HG03045 (cell line): ENCODE results near the gene WNK3.
"Not testable (repeated sequence)": the region's sequence is repeated elsewhere in the genome, so short reads cannot be mapped to it uniquely, and the experiment has no call there.

Experiments
- ATAC-seq: cut with Tn5 transposase; IDR thresholded peaks from one replicate; pipeline ENCODE4 v1.9.1; 2021; ENCODE audit warnings: mild to moderate bottlenecking, moderate library complexity; ENCODE audit not compliant: unreplicated experiment

WNK3 gene

GRCh38 chrX:54357414-54358377 is at the start of gene WNK3:
WNK3 (minus strand) TSS chrX:54358046.
- ATAC-seq = no peak

GRCh38 chrX:54407266-54407665 is 49.4 kb upstream of the WNK3 start:
- no peak for ATAC-seq

- ATAC-seq = no peak
Measured at GRCh38 chrX:54397113-54397512, 39.3 kb upstream of the WNK3 start.

GRCh38 chrX:54386314-54386713 is 28.5 kb upstream of the WNK3 start:
- no peak for ATAC-seq

- not testable (repeated sequence) for ATAC-seq
Measured at GRCh38 chrX:54384661-54385060, 26.8 kb upstream of the WNK3 start.

GRCh38 chrX:54359408-54359807 is 1.6 kb upstream of the WNK3 start:
- no peak for ATAC-seq

GRCh38 chrX:54358424-54359211 is 772 bp upstream of the WNK3 start:
- ATAC-seq = no peak

GRCh38 chrX:54352677-54353076 is 5.2 kb downstream of the WNK3 start:
- ATAC-seq = no peak

GRCh38 chrX:54337383-54337782 is 20.5 kb downstream of the WNK3 start:
- not testable (repeated sequence) for ATAC-seq

GRCh38 chrX:54325077-54325476 is 32.8 kb downstream of the WNK3 start:
- ATAC-seq = no peak

GRCh38 chrX:54320067-54320466 is 37.8 kb downstream of the WNK3 start:
- no peak for ATAC-seq

GRCh38 chrX:54306379-54306778 is 51.5 kb downstream of the WNK3 start:
- no peak for ATAC-seq

GRCh38 chrX:54301516-54301915 is 56.3 kb downstream of the WNK3 start:
- no peak for ATAC-seq

GRCh38 chrX:54294306-54294705 is 63.5 kb downstream of the WNK3 start:
- no peak for ATAC-seq

GRCh38 chrX:54292755-54293154 is 65.1 kb downstream of the WNK3 start:
- no peak for ATAC-seq

- ATAC-seq = no peak
Measured at GRCh38 chrX:54291758-54292157, 66.1 kb downstream of the WNK3 start.

GRCh38 chrX:54288968-54289367 is 68.9 kb downstream of the WNK3 start:
- ATAC-seq = no peak

GRCh38 chrX:54288277-54288676 is 69.6 kb downstream of the WNK3 start:
- ATAC-seq = no peak

GRCh38 chrX:54281676-54282075 is 76.2 kb downstream of the WNK3 start:
- ATAC-seq = no peak

GRCh38 chrX:54280466-54280865 is 77.4 kb downstream of the WNK3 start:
- no peak for ATAC-seq

- no peak for ATAC-seq
Measured at GRCh38 chrX:54271664-54272063, 86.2 kb downstream of the WNK3 start.

- no peak for ATAC-seq
Measured at GRCh38 chrX:54248309-54248708, 109.5 kb downstream of the WNK3 start.
